Gastrocnemius medialis (tissue), 4 donors: ENCODE results near the gene CTAG1B. TPM values are rescaled to one million over a fixed set of nuclear protein-coding genes. Genes with fewer than 3 reads are reported as not detected.
A peak's percentile ranks its signal among the peaks of the same experiment; 100 is the strongest.
"Not testable (repeated sequence)": the region's sequence is repeated elsewhere in the genome, so short reads cannot be mapped to it uniquely, and the experiment has no call there.

Experiments used
- ATAC-seq, 2 donors: fragments of 150-250 bp; one replicate each; pipeline ENCODE4 v1.9.1; 2016
- DNase-seq, 2 donors: peaks; one replicate each; pipeline ENCODE4 v3.0.0-alpha.2; 2019
- H3K27ac ChIP-seq, 4 donors: fragments of 200-600 bp; sonication (generic); 1 replicate in 1 of 4; 2 replicates in 3 of 4; pipeline ENCODE4 v1.5.1; 2016 to 2018; ENCODE audit warnings: mild to moderate bottlenecking in 2 of 4, moderate library complexity in 1 of 4
- H3K27me3 ChIP-seq, 3 donors: fragments of 200-600 bp; sonication (generic) in 2 of 3; 1 replicate in 1 of 3; 2 replicates in 2 of 3; pipeline versions ENCODE4 v1.5.1 to v1.6.0; 2016 to 2019; ENCODE audit warnings: mild to moderate bottlenecking in 1 of 3, moderate library complexity in 1 of 3
- H3K36me3 ChIP-seq, 2 donors: fragments of 200-600 bp; sonication (generic) in 1 of 2; one replicate each; pipeline ENCODE4 v1.5.1; 2017 to 2018
- H3K4me1 ChIP-seq, 2 donors: fragments of 200-600 bp; sonication (generic) in 1 of 2; one replicate each; pipeline ENCODE4 v1.5.1; 2016 to 2017; ENCODE audit warnings: mild to moderate bottlenecking in 2 of 2
- H3K4me3 ChIP-seq, 4 donors: fragments of 200-600 bp; sonication (generic) in 3 of 4; 1 replicate in 1 of 4; 2 replicates in 3 of 4; pipeline ENCODE4 v1.5.1; 2016 to 2019; ENCODE audit warnings: mild to moderate bottlenecking in 2 of 4
- H3K9me3 ChIP-seq, 3 donors: fragments of 200-600 bp; sonication (generic) in 2 of 3; 1 replicate in 1 of 3; 2 replicates in 2 of 3; pipeline ENCODE4 v1.5.1; 2016 to 2019
- CTCF ChIP-seq, 5 experiments: fragments of 450-650 bp in 3 of 5; fragments of 200-600 bp in 2 of 5; sonication (generic) in 2 of 5; IDR thresholded peaks in 4 of 5; conservative IDR thresholded peaks in 1 of 5; 1 replicate in 4 of 5; 2 replicates in 1 of 5; pipeline ENCODE4 v1.5.1; 2016 to 2019; ENCODE audit warnings: antibody characterized with exemption in 5 of 5, mild to moderate bottlenecking in 3 of 5, moderate library complexity in 3 of 5
- POLR2A ChIP-seq, 2 donors: fragments of 450-650 bp; IDR thresholded peaks; one replicate each; pipeline ENCODE4 v1.6.1; 2017; ENCODE audit warnings: antibody characterized with exemption in 2 of 2, mild to moderate bottlenecking in 2 of 2, moderate library complexity in 2 of 2
- in situ Hi-C, 4 donors: fragments of 200-750 bp; cut with MboI; loops; one replicate each; pipeline versions ENCODE4 v1.15.0 to v1.8.0; 2017; ENCODE audit warnings: low sequenced_read_pairs in 4 of 4
- intact Hi-C: fragments of 100-400 bp; cut with DNase I; formaldehyde crosslinking; loops from one replicate; pipeline ENCODE4 v1.15.1; 2023; ENCODE audit warnings: low total_unique reads
- total RNA-seq, 4 donors: library from RNA; depleted of rRNA; stranded (reverse); fragments of >200 nt; gene quantifications; one replicate each; pipeline versions ENCODE4 v1.1.0 to v1.2.3, GENCODE V29; 2016

Gene CTAG1B
- total RNA-seq, 4 donors from 2014 or later: not detected

- H3K27ac ChIP-seq, in situ Hi-C loops, DNase-seq, H3K9me3 ChIP-seq, H3K4me1 ChIP-seq, H3K27me3 ChIP-seq, ATAC-seq, intact Hi-C loops, H3K4me3 ChIP-seq, H3K36me3 ChIP-seq: not testable (repeated sequence)
Observed at GRCh38 chrX:154611146-154611545, 7.9 kb downstream of the CTAG1B start.

DNA sequence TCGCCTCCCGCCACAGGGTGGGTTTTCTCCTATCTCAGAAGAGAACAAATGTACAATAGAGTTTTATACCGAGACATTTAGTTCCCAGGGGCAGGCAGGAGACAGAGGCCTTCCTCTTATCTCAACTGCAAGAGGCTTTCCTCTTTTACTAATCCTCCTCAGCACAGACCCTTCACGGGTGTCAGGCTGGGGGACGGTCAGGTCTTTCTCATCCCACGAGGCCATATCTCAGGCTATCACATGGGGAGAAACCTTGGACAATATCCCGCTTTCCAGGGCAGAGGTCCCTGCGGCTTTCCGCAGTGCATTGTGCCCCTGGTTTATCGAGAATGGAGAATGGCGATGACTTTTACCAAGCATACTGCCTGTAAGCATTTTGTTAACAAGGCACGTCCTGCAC is 10.3 kb downstream of the CTAG1B start:
- H3K36me3 ChIP-seq, ATAC-seq, intact Hi-C loops, H3K9me3 ChIP-seq, in situ Hi-C loops, H3K4me3 ChIP-seq, H3K27me3 ChIP-seq, H3K27ac ChIP-seq, DNase-seq, H3K4me1 ChIP-seq: not testable (repeated sequence)

DNA sequence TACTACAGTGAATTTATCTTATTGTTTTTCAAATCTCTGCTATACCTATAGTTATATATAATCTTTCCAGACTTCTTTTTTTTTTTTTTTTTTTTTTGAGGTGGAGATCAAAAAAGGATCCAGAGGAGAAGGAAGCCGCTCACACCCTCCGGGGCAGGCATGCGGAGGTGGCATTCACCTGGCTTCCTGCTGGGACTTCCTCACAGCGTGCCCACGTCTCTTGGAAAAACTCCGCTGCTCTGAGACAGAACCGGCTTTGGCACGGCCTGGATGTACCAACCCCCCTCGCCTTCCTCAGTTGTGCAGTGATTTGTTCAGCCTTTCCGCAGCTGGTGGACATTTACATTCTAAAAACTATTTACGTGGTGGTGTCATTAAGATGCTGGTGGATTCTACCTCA is 11.1 kb downstream of the CTAG1B start:
- in situ Hi-C loops, H3K4me3 ChIP-seq, DNase-seq, ATAC-seq, intact Hi-C loops, H3K27me3 ChIP-seq, H3K9me3 ChIP-seq, H3K36me3 ChIP-seq, H3K4me1 ChIP-seq, H3K27ac ChIP-seq: not testable (repeated sequence)

DNA sequence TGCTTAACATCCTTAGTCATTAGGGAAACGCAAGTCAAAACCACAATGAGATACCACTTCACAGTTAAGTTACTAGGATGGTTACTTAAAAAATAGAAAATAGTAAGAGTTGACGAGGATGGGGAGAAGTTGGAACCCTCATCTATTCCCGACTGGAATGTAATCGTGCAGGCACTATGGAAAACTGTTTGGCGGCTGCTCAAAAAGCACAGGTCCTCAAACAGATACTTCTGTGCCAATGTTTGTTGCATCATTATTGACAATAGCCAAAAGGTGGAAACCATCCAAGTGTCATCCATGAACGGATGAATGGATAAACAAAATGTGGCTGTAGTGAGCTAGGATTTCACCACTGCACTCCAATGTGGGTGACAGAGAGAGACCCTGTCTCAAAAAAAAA is 11.7 kb downstream of the CTAG1B start:
- ATAC-seq (no peak), DNase-seq (no peak)
- no peak overlapping the region for H3K27ac ChIP-seq
- intact Hi-C loops: no loop called here
- H3K4me3 ChIP-seq: no peak overlapping the region
- TF ChIP-seq CTCF (IDR thresholded peaks at IDR 0.05 in 4 of 5, conservative IDR thresholded peaks at IDR 0.05 in 1 of 5): no peak
- no peak for TF ChIP-seq POLR2A (IDR thresholded peaks at IDR 0.05)
- no peaks in the 10 kb centered on the region for H3K9me3 ChIP-seq
- no peaks in the 10 kb centered on the region for H3K36me3 ChIP-seq
- in situ Hi-C loops: no loop called here
- H3K4me1 ChIP-seq: no peaks in the 10 kb centered on the region
- H3K27me3 ChIP-seq: no peaks in the 10 kb centered on the region

DNA sequence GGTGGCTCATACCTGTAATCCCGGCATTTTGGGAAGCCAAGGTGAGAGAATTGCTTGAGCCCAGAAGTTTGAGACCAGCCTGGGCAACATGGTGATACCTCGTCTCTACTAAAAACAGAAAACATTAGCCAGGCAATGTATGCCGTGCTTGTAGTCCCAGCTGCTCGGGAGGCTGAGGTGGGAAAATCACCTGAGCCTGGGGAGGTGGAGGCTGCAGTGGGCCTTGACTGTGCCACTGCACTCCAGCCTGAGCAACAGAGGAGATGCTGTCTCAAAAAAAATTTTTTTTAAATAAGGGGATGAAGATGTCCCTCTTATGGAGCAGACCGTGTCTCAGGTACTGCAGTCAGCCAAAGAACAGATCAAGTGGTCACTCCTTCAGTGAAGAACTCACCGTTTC is 13.5 kb downstream of the CTAG1B start:
- Histone ChIP-seq H3K27me3 (no peaks in the 10 kb centered on the region), H3K27ac (no peak overlapping the region), H3K4me1 (no peaks in the 10 kb centered on the region), H3K9me3 (no peaks in the 10 kb centered on the region), H3K4me3 (no peak overlapping the region), H3K36me3 (no peaks in the 10 kb centered on the region)
- TF ChIP-seq CTCF (IDR thresholded peaks at IDR 0.05 in 4 of 5, conservative IDR thresholded peaks at IDR 0.05 in 1 of 5): no peak
- no peak for TF ChIP-seq POLR2A (IDR thresholded peaks at IDR 0.05)
- ATAC-seq: no peak
- in situ Hi-C loops: no loop called here
- intact Hi-C loops: no loop called here
- no peak for DNase-seq

DNA sequence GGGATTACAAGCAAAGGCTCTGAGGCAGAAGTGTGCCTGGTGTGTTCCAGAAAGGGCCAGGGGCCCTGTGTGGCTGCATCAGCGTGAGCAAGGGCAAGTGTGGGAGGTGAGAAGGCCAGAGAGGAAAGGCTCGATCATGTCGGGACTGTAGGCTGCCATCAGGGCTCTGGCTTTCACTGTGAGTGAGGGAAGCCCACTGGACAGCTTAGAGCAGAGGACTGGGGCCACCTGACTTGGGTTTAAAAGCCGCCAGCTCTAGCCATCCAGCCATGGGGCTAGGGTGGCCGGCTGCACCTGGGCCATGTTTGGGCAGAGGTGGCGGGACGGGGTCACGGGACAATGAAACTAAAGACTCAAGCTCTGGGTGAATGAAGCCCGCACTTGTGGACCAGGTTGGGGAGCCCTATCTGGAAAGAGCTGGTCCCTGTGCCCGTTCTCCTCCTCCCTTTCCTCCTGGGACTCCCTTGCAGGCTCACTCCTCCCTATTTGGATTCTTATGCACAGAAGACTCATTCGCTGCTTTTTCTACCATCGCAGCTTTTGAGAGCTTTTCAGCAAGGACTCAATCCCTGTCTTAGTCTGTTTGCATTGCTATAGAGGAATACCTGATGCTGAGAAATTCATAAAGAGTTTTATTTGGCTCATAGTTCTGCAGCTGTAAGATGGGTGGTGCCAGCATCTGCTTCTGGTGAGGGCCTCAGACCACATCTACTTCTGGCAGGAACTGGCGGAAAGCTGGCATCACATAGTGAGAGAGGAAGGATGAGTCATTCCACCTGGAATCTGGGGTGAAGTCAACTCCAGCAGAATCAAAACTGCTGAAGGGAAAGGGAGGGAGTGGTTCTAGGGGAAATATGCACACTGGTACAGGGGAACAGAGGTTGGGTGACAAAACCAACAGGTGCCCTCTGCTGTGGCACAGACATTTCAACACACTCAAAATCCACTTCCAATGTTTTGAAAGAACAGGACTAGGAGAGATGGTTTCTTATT is 15.3 kb downstream of the CTAG1B start:
- DNase-seq: peak in 1 of 2 donors; percentile 12

More for the DNA sequence above, 15.3 kb downstream of the CTAG1B start:
- H3K27me3 ChIP-seq: no peaks in the 10 kb centered on the region
- no peak overlapping the region for H3K4me3 ChIP-seq
- intact Hi-C loops (no loop called here), in situ Hi-C loops (no loop called here)
- no peaks in the 10 kb centered on the region for H3K9me3 ChIP-seq
- no peak for TF ChIP-seq POLR2A (IDR thresholded peaks at IDR 0.05)
- TF ChIP-seq CTCF (IDR thresholded peaks at IDR 0.05 in 4 of 5, conservative IDR thresholded peaks at IDR 0.05 in 1 of 5): no peak
- ATAC-seq: peak in 1 of 2 donors; percentile 62
- H3K4me1 ChIP-seq: no peaks in the 10 kb centered on the region
- no peaks in the 10 kb centered on the region for H3K36me3 ChIP-seq
- no peak overlapping the region for H3K27ac ChIP-seq
